CD4-positive, alpha-beta T cell treated with Interleukin-17A for 1 hour (primary cell): ENCODE measurements around the gene COL27A1.
A peak's percentile ranks its signal among the peaks of the same experiment; 100 is the strongest.

Experiments used
- DNase-seq: peaks from one replicate; pipeline ENCODE4 v3.0.0-alpha.2; 2020

The COL27A1 gene

GRCh38 chr9:114347675-114348074 lies 192.3 kb downstream of the COL27A1 start:
- no peak for DNase-seq

- DNase-seq: no peak
These were observed 193.0 kb downstream of the COL27A1 start for GRCh38 chr9:114348261-114348905.

- peak; percentile 67 for DNase-seq
These were observed 193.7 kb downstream of the COL27A1 start for GRCh38 chr9:114348906-114349482.

- DNase-seq: no peak
These were observed 194.6 kb downstream of the COL27A1 start for GRCh38 chr9:114349713-114350480.

- DNase-seq: no peak
These were observed 195.5 kb downstream of the COL27A1 start for GRCh38 chr9:114350636-114351401.

- no peak for DNase-seq
These were observed 196.6 kb downstream of the COL27A1 start for GRCh38 chr9:114351932-114352331.

GRCh38 chr9:114355821-114356220 lies 200.5 kb downstream of the COL27A1 start:
- DNase-seq: no peak

- DNase-seq: no peak
These were observed 201.5 kb downstream of the COL27A1 start for GRCh38 chr9:114356792-114357191.

- no peak for DNase-seq
These were observed 202.0 kb downstream of the COL27A1 start for GRCh38 chr9:114357360-114357759.

GRCh38 chr9:114357911-114358328 lies 202.6 kb downstream of the COL27A1 start:
- DNase-seq: no peak

GRCh38 chr9:114359801-114360200 lies 204.5 kb downstream of the COL27A1 start:
- DNase-seq: no peak

- DNase-seq: no peak
These were observed 206.2 kb downstream of the COL27A1 start for GRCh38 chr9:114361542-114361941.
